Measurements from ENCODE around the gene ACP1.

Gene ACP1

DNA sequence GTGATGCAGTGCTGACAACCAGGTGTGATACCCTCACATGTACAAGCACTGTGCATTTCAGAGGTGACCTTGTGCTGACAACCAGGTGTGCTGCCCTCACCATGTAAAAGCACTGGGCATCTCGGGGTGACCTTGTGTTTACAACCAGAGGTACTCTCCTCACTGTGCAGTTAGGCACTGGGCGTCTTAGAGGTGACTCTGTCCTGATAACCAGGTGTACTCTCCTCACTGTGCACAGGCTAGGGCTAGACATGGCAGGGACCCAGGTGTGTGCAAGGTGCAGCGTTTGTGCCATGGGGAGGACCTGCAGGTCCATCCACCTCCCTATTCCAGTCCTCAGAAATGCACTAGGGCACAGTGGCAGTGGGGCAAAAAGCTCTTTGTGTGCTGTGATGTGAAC lies 31.6 kb downstream of the ACP1 start:
- DNase-seq (ENCODE audit: low read depth): no peak
- TF ChIP-seq, protein P1, sequence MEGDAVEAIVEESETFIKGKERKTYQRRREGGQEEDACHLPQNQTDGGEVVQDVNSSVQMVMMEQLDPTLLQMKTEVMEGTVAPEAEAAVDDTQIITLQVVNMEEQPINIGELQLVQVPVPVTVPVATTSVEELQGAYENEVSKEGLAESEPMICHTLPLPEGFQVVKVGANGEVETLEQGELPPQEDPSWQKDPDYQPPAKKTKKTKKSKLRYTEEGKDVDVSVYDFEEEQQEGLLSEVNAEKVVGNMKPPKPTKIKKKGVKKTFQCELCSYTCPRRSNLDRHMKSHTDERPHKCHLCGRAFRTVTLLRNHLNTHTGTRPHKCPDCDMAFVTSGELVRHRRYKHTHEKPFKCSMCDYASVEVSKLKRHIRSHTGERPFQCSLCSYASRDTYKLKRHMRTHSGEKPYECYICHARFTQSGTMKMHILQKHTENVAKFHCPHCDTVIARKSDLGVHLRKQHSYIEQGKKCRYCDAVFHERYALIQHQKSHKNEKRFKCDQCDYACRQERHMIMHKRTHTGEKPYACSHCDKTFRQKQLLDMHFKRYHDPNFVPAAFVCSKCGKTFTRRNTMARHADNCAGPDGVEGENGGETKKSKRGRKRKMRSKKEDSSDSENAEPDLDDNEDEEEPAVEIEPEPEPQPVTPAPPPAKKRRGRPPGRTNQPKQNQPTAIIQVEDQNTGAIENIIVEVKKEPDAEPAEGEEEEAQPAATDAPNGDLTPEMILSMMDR (IDR thresholded peaks at IDR 0.05; ENCODE audit: low read depth, low read length, missing control alignments): no peak
- in situ Hi-C loops (cut with HindIII; ENCODE audit: low sequenced_read_pairs): no loop called here
- H3K4me3 ChIP-seq (ENCODE audit: low read depth, low read length): no peak overlapping the region

DNA sequence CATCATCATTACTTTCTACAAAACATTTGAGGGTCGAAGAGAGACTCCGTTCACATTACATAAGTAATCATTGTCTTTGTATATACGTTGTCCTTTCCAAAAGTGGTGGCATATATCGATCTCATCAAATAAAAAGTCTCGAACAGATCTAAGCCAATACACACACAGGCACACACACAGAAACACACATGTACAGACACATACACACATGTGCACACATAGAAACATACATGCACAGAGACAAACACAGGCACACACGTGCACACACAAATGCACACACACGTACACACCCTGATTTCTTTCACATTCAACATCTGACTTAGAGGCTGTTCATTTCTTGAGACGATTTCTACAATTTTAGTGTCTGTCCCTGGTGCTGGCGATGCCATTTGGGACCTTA lies 40.6 kb downstream of the ACP1 start:
- H3K4me3 ChIP-seq (ENCODE audit: low read depth, low read length): no peak overlapping the region
- no peak for DNase-seq (ENCODE audit: low read depth)
- TF ChIP-seq, protein P1 (IDR thresholded peaks at IDR 0.05; ENCODE audit: low read depth, low read length, missing control alignments): no peak
- in situ Hi-C loops (cut with HindIII; ENCODE audit: low sequenced_read_pairs): no loop called here

DNA sequence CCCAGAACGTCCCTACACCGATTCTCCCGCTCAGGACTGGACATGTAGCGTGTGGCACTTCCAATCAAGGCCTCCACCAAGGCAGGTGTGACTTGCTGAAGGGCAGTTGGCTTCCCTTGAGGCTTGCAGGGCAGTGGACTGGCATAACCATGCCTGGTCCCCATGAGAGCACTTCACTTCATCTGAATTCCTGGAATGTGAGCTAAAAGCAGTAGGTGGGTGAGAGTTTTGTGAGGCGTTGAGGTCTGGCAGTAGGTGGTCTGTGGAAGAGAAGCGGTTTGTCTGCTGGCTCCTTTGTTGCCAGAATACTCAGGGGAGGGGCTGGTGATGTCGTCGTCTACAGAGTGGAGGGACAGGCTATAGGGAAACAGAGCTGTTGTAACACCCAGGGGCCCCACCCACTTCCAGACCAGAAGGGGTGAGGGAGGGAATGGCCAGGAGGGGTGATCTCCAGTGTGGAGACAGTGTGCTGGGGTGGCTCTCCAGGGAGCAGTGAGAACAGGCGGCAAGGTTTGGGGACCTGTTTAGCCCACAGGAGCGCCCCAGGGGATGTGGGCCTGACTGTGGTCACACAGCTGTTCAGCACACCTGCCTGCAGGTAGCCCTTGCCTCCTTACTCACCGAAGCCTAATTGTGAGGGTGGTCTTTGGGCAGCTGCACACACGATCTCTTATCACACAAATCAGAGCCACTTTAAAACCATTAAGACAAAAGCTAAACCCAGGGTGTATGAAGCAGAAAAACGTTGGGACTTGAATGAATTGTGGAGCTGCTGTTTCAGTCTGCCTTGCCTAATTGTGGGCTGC lies 44.6 kb downstream of the ACP1 start:
- in situ Hi-C loops (cut with HindIII; ENCODE audit: low sequenced_read_pairs): no loop called here
- TF ChIP-seq, protein P1 (IDR thresholded peaks at IDR 0.05; ENCODE audit: low read depth, low read length, missing control alignments): no peak
- H3K4me3 ChIP-seq (ENCODE audit: low read depth, low read length): no peak overlapping the region
- DNase-seq (ENCODE audit: low read depth): no peak

DNA sequence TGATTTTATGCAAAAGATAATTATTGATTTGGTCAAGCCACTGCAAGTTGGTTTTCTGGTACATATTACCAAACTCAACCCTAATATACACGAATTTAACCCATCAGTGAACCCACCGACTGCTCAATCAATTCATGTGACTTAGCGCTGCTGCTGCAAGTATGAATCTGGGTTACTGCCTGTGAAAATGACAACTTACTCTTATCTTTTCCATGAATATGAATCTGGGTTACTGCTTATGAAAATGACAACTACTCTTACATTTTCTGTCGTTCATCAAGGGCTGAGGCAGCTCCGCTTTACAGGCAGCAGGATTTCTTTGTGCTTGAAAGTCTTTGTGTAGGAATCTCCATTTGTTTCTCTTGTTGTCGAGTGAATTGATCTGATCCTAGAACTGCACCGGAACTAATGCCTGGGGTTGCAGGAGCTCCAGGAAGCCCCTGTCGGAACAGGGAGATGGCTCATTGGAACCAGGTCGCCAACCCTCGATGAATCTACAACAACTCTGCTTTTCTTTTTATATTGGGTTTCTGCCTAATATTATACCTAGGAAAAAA lies 45.3 kb downstream of the ACP1 start:
- TF ChIP-seq, protein P1 (IDR thresholded peaks at IDR 0.05; ENCODE audit: low read depth, low read length, missing control alignments): no peak
- no peak for DNase-seq (ENCODE audit: low read depth)
- no peak overlapping the region for H3K4me3 ChIP-seq (ENCODE audit: low read depth, low read length)
- in situ Hi-C loops (cut with HindIII; ENCODE audit: low sequenced_read_pairs): no loop called here

DNA sequence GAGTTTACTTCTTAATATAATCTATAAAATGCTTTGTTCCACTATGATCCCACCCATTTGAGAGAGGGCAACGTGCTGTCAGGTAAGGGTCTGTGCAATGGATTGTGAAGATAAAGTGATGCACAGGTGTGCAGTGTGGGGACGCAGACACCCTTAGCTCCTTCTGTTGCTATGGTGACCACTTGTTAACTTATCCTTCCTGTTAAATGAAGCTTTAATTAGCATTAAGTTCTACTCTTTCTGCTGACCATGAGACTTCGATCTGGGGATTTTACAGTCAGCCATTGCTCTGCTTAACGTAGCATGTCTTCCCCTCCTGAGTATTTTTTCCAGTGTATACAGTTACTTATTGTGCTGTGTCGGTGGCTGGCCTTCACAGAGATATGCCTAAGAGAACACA lies 46.2 kb downstream of the ACP1 start:
- no peak overlapping the region for H3K4me3 ChIP-seq (ENCODE audit: low read depth, low read length)

DNA sequence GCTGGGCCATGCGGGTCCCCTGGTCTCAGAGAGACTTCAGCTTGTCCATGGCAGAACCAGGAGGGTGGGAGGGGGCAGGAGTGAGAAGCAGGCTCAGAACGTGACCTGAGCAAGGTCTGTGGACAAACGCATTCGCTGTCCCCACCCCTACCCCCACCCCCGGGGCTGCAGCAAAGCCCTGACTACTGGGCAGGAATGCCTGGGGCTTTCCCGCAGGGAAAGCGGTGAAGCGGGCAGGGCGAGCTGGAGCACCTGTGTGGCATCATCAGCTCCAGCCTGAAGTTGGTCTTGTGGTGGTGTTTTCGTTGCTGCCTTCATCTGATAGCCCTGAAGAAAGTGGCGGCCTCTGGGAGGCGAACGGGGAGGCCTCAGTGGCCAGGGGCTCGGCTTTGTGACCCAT lies 49.2 kb downstream of the ACP1 start:
- in situ Hi-C loops (cut with HindIII; ENCODE audit: low sequenced_read_pairs): no loop called here
- TF ChIP-seq, protein P1 (IDR thresholded peaks at IDR 0.05; ENCODE audit: low read depth, low read length, missing control alignments): no peak
- no peak overlapping the region for H3K4me3 ChIP-seq (ENCODE audit: low read depth, low read length)
- no peak for DNase-seq (ENCODE audit: low read depth)

More for the DNA sequence above, 46.2 kb downstream of the ACP1 start:
- TF ChIP-seq, protein P1 (IDR thresholded peaks at IDR 0.05; ENCODE audit: low read depth, low read length, missing control alignments): no peak
- in situ Hi-C loops (cut with HindIII; ENCODE audit: low sequenced_read_pairs): no loop called here
- no peak for DNase-seq (ENCODE audit: low read depth)

All from astrocyte of the cerebellum (primary cell).